NCI-H1930 (cell line): ENCODE results near the gene IER2.
"Not testable (repeated sequence)": the region's sequence is repeated elsewhere in the genome, so short reads cannot be mapped to it uniquely, and the experiment has no call there.

Source experiments
- DNase-seq, 2 experiments: peaks; one replicate each; lab custom pipeline; 2025; lab: John Stamatoyannopoulos, UW

IER2 gene

DNA sequence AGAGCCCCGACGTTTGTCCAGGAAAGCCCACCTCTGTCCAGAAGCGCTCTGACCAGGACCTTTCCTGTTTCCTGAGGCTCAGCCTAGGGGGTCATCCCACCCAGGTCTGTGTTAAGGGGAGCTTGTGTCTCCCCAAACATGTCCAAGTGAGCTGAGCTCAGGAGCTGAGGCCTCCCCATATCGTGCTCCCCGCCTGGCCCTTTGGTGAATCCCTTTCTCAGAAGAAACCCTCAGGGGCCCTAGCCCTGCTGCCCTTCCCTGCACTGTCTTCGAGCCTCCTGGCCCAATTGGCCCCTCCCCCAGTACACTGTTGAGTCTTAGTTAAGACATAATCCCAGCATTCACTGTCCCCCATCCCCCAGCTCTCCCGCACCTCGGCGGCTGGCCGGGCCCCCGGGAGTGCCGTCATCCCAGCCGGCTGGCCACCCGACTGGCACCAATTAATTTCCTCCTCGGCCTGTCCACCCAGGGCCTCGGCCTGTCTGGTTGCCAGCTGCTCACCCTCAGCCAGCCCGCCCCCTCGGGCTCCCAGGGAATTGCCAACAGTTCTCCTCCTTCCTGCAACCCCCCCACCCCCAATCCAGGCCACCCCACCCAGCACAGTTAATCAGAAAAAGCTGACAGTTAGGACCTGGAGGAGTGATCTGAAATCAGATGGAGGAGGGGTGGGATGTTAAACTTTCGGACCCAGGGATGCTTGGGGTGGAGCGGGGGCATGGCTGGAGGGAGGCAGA, 13.6 kb downstream of the IER2 start:
- DNase-seq = no peak

DNA sequence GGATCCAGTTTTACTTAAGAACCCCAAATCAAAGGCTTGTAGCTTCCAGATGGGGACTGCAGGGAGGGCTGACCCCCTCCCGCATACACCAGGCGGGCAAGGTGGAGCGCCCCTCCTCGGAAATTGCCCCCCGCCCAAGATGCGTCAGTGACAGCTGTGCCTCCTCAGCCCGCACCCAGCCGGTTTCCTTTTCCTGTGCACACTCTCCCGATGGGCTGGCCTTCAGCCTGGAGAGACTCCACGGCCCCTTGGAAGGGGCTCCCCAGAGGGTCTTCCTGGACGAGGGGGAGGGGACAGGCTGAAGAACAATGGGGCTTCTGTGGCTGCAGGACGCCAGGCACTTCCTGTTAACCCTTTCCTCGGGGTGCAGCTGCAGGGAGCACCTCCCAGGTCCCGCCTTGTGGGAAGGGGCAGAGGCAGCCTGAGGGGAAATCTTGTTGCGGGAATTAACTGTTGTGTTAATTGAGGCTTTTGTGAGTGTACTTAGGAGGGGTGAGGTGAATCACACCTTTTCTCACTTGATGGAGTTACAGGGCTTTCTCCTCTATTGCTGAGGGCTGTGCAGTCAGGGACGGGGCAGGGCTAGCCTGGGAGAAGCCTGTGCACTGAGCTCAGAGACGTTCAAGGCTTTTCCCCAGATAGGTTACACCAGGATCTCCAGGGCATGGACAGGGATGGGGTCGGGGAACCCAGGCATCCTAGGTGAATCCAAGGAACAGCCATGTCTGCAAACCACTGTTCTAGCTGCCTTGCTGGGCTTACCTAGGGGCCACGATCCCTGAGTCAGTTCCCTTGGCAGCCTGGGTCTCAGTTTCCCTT, 14.3 kb downstream of the IER2 start:
- DNase-seq = no peak

- no peak for DNase-seq
Observed at GRCh38 chr19:13165162-13165997, 15.2 kb downstream of the IER2 start.

DNA sequence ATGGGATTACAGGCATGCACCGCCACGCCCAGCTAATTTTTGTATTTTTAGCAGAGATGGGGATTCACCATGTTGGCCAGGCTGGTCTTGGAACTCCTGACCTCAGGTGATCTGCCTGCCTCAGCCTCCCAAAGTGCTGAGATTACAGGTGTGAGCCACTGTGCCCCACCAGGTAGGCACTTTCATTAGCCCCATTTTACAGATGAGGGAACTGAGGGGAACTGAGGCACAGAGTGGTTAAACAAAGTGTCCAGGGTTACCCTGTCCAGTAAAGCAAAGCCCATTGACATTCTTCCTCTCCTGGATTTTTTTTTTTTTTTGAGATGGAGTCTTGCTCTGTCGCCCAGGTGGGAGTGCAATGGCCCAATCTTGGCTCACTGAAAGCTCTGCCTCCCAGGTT, 15.9 kb downstream of the IER2 start:
- not testable (repeated sequence) for DNase-seq

GRCh38 chr19:13169769-13170168, 19.6 kb downstream of the IER2 start:
- DNase-seq = no peak

GRCh38 chr19:13171146-13171545, 20.9 kb downstream of the IER2 start:
- DNase-seq = no peak

DNA sequence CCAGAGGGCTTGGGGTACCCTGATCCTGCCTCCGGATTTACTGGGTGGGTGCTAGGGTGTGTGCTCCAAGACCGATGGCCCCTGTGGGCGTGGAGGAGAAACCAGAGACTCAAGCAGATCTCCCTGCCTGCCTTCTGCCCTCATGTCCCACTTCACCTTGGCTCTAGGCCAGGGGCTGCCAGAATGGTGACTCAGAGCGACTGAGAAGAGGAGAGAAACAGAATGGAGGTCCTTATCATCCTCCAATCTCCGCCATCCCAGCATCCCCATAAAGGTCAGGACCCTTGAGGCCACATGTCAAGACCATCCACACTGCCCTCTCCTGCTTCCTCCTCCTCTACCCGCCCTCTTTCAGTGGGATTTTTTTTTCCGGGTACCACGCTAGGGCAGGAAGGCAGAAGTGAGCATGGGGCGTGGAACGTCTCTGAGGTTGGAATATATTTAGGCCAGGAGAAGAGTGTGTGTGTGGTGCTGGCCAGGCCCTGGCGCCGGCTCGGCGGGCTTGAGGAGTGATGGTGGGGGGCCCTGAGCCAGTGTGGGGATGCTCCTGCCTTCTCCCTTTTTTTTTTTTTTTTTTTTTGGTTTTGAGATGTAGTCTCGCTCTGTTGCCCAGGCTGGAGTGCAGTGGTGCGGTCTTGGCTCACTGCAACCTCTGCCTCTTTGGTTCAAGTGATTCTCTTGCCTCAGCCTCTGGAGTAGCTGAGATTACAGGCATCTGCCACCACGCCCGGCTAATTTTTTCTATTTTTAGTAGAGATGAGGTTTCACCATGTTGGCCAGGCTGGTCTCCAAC, 22.3 kb downstream of the IER2 start:
- no peak for DNase-seq

DNA sequence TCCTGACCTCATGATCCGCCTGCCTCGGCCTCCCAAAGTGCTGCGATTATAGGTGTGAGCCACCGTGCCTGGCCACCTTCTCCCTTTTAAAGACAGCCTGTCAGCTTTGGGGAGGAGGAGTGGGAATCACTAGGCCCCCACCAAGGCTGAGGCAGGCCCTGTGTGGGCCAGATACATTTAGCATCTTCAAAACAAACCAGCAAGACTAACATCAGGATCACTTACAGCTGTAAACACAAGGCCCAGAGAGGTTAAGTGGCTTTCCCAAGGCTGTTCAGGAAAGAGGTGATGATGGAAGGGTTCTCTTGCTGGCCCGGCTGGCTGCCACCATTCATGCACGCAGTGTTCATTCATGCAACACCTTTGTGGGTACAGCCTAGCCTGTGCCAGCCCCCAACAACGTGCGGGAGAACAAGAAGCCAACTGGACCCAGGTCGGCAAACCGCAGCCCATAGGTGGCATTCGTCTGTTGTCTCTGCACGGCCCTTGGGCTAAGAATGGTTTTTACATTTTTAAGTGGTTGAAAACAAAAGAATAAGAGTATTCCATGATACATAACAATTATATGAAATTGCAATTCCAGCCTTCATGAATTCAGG, 23.0 kb downstream of the IER2 start:
- no peak for DNase-seq

DNA sequence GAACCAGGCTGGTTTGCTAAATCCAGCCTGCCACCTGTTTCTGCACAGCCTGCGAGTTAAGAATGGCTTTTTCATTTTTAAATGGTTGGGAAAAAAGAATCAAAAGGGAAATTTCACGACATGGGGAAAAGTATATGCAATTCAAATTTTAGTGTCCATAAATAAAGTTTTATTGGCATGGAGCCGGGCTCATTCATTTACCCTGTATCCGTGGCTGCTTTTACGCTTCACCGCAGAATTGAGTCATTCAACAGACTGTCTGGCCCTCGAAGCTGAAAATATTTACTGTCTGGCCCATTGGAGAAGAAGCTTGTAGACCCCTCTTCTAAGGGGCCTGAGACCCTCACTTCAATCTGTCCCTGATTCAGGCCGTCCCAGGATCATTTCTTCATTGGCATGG, 26.1 kb downstream of the IER2 start:
- DNase-seq = no peak

- DNase-seq = not testable (repeated sequence)
Observed at GRCh38 chr19:13177584-13177983, 27.4 kb downstream of the IER2 start.

- DNase-seq = not testable (repeated sequence)
Observed at GRCh38 chr19:13178291-13178690, 28.1 kb downstream of the IER2 start.

DNA sequence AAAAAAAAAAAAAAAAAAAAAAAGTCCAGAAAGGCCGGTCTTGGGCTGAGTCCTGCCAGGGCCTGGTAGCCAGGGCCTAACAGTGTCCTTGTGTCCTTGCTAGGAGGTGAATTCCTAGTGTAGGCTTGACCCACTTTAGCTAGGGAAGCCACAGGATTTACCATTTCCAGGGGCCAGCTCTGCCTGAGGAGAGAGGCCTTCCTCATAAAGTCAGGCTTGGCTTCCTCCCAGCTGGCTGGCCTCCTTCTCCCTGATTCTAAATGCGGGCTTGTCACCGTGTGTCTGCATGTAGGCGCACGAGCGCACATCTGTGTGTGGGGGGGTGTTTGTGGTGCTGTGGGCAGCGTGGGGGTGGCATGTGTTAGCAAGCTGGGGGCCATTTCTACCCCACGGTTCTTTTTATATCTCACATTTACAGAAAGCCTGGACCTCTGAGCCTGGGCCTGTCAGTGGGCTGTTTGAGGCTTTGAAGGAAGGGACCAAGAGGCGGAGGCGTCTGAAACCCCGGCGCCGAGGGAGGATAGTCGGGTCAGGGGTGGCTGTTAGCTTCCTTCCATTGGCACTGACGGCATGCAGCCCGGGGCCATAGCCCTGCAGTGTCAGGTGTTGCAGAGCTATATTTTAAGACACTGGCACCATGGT, 31.7 kb downstream of the IER2 start:
- DNase-seq = no peak

GRCh38 chr19:13184926-13185325, 34.7 kb downstream of the IER2 start:
- not testable (repeated sequence) for DNase-seq

DNA sequence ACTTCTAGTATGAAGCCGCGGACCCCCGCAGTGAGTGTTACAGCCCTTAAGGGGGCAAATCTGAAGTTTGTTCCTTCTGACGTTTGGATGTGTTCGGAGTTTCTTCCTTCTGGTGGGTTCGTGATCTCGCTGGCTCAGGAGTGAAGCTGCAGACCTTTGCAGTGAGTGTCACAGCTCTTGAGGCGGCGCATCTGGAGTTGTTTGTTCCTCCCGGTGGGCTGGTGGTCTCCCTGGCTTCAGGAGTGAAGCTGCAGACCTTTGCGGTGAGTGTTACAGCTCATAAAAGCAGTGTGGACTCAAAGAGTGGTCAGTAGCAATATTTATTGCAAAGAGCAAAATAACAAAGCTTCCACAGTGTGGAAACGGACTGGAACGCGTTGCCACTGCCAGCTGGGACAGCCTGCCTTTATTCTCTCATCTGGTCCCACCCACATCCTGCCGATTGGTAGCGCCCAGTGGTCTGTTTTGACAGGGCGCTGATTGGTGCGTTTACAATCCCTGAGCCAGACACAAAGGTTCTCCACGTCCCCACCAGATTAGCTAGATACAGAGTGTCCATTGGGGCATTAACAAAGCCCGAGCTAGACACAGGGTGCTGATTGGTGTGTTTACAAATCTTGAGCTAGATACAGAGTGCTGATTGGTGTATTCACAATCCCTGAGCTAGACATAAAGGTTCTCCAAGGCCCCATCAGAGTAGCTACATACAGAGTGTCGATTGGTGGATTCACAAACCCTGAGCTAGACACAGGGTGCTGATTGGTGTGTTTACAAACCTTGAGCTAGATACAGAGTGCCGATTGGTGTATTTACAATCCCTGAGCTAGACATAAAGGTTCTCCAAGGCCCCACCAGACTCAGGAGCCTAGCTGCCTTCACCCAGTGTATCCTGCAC, 35.8 kb downstream of the IER2 start:
- not testable (repeated sequence) for DNase-seq

- DNase-seq = not testable (repeated sequence)
Observed at GRCh38 chr19:13186688-13187087, 36.5 kb downstream of the IER2 start.

GRCh38 chr19:13187419-13187818, 37.2 kb downstream of the IER2 start:
- no peak for DNase-seq

DNA sequence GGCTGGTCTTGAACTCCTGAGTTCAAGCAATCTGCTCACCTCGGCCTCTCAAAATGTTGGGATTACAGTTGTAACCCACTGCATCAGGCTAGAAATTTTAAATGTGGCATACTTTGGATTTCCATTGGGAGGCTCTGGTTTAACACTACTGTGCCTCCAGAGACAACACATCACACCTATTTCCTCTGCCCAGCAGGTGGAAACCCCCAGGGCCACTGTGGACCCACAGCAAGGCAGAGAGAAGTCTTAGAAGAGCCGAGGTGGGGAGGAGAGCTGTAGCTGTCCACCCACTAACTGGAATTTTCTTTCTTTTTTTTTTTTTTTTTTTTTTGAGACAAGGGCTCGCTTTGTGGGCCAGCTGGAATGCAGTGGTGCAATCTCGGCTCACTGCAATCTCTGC, 39.4 kb downstream of the IER2 start:
- no peak for DNase-seq

DNA sequence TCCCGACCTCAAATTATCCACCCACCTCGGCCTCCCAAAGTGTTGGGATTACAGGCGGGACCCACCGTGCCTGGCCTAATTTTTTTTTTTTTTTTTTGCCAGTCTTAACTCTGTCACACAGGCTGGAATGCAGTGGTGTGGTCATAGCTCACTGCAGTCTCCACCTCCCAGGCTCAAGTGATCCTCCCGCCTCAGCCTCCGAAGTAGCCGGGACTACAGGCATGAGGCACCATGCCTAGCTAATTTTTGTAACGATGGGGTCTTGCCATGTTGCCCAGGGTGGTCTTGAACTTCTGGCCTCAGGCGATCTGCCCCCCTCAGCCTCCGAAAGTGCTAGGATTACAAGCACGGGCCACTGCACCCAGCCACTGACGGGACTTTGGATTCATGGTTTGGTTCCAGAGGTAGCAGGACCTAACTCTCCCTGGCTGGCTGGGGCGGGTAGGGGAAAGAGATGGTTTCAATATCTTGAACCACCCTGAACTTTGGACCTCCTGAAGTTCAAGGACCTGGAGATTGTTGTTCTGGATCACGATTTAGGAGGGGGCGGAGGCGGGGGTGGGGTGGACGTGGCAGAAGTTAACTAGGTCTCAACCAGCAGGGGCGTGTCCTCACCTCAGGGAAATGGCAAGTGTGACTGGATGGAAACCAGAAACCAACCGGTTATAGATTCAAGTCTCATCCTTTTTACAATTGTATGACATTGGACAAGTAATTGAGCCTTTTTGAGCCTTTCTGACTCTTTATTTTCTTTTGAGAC, 40.8 kb downstream of the IER2 start:
- no peak for DNase-seq

GRCh38 chr19:13195678-13196077, 45.5 kb downstream of the IER2 start:
- DNase-seq = peak in 1 of 2 experiments; percentile 7
